ENCODE data around the gene CDK10. TPM values are rescaled to one million over a fixed set of nuclear protein-coding genes. Genes with fewer than 3 reads are reported as not detected.

Gene CDK10
- total RNA-seq, 1 experiment from 2014 or later: 44.5 TPM

DNA sequence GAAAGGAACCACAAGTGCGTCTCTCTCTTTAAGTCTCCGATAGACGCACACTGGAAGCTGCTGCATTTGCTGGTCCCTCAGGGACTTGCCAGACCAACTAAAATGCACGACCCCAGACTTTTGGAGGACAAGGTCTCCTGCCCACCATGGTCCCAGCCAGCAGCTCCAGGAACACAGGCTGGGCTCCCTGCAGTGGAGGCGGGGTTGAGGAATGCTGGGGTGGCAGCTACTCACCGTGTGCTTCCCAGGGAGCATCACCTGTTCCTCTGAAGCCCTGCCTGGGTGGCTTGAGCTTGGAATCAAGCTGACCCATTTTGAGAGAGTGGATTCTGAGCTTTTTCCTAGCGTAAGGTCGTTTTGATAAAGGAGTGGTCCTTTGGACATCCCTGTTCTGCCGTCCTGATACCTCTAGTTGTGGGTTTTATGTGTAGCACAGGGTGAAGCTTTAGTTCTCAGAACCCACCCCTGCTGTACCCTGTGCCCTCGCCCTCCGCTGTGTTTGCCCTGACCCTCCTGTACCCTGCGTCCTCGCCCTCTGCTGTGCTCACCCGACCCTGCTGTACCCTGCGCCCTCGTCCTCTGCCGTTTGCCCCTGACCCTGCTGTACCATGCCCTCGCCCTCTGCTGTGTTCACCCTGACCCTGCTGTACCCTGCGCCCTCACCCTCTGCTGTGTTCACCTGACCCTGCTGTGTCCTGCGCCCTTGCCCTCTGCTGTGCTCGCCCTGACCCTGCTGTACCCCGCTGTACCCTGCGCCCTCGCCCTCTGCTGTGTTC is 45.8 kb downstream of the CDK10 start:
- DNase-seq (ENCODE audit: low read depth): no peak

GRCh38 chr16:89732918-89733242 is 46.4 kb downstream of the CDK10 start:
- DNase-seq (ENCODE audit: low read depth): no peak

DNA sequence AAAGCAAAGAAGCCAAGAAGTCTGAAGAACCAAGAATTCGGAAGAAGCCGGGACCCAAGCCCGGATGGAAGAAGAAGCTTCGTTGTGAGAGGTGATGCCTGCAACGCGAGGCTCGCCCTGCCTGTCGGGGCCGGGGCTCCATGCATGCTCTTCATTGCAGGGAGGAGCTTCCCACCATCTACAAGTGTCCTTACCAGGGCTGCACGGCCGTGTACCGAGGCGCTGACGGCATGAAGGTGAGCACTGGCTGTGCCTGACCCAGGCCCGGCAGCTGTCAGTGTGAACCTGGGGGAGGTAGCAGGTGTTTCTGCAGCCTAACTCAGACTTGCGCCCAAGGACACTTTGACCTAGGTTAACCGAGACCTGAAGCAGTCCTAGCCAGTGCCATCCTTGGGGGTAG is 46.8 kb downstream of the CDK10 start:
- DNase-seq (ENCODE audit: low read depth): no peak

GRCh38 chr16:89733792-89734191 is 47.3 kb downstream of the CDK10 start:
- DNase-seq (ENCODE audit: low read depth): no peak

DNA sequence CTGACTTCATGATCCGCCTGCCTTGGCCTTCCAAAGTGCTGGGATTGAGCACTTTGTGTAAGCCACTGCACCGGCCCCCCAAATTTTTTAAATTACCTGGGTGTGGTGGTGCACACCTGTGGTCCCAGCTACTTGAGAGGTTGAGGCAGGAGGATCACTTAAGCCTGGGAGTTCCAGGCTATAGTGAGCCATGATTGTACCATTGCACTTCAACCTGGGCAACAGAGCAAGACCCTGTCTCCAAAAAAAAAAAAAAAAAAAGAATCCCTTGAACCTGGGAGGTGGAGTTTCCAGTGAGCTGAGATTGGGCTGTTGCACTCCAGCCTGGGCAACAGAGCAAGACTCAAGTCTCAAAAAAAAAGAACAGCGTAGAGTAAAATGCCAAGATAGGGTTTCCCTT is 50.1 kb downstream of the CDK10 start:
- DNase-seq (ENCODE audit: low read depth): no peak

- DNase-seq (ENCODE audit: low read depth): no peak
Measured at GRCh38 chr16:89737341-89738071, 51.0 kb downstream of the CDK10 start.

DNA sequence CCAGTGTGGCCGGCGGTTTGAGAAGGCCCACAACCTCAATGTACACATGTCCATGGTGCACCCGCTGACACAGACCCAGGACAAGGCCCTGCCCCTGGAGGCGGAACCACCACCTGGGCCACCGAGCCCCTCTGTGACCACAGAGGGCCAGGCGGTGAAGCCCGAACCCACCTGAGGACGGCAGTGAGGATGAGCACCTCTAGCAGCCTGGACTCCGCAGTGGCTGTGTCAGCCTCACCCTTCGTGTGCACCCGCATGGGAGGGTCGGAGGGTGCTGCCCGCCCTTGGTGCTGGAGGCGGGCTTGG is 51.5 kb downstream of the CDK10 start:
- DNase-seq (ENCODE audit: low read depth): no peak

DNA sequence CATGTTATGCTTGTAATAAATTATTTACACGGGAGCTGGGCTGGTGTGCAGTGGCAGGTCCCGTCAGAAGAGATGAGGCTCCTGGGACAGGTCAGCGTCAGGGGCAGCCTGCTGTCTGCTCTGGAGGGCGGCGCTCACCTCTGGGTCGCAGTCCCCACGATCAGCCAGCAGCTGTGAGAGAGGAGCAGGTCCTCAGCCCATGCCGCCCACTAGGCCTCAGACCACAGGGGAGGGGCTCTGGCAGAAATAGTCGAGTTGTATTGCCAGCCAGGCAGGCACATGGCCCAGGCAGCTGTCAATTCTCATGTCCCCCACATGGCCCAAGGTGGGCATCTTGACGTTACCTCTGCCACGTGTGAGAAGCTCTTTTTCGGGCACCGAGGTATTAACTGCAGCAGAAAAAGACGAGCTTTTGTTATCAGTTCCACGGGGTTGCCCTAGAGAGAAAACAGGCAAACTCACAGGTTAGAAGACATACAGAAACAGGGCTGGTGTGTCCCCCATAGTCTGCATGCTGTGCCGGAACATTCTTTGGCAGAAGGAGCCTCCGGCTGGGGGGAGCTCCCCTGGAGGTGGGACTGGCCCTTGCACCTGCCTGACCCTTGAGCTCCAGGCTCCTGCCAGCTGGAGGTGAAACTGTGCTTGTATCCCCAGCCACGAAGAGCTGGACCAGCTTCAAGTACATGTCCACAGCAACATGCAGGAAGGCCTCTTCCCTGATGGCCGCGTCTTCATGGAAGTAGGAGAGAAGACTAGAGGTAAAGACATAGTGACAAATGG is 52.2 kb downstream of the CDK10 start:
- DNase-seq (ENCODE audit: low read depth): no peak

GRCh38 chr16:89739383-89739782 is 52.9 kb downstream of the CDK10 start:
- DNase-seq (ENCODE audit: low read depth): no peak

- DNase-seq (ENCODE audit: low read depth): no peak
Measured at GRCh38 chr16:89741342-89742014, 55.0 kb downstream of the CDK10 start.

GRCh38 chr16:89742948-89743347 is 56.5 kb downstream of the CDK10 start:
- DNase-seq (ENCODE audit: low read depth): no peak

DNA sequence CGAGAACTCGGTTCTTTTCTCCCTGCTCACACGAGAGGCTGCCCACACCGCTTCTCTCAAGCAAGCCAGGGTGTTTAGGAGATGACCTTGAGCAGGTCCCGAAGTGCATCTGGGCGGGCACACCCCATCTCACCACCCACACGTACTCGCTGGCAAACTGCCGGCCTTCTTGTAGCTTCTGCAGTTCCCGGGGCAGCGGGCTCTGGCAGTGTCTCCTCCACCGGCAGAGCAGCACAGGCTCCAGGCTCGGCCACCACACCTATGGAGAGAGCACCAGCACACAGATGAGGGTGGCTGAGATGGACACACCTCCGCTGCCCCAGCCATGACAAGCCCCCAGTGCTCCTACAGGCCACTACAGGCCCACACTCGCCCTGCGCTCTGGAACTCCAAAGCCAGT is 58.3 kb downstream of the CDK10 start:
- DNase-seq (ENCODE audit: low read depth): no peak

Other genes with a start within 250 kb of the CDK10 start
- gene ANKRD11, start 196.1 kb upstream of the CDK10 start, total RNA-seq (2014; rRNA removed; shearing (Covaris generic)): 62.6 and 79.1 TPM in 2 replicates
- 98.5 and 101 TPM in 2 replicates for gene SPG7, start 178.3 kb upstream of the CDK10 start, total RNA-seq (2014; rRNA removed; shearing (Covaris generic))
- gene RPL13, start 126.0 kb upstream of the CDK10 start, total RNA-seq (2014; rRNA removed; shearing (Covaris generic)): 4,778 and 6,062 TPM in 2 replicates
- gene CPNE7, start 110.9 kb upstream of the CDK10 start, total RNA-seq (2014; rRNA removed; shearing (Covaris generic)): 0.87 TPM in 1 of 2 replicates, not detected in the other
- not detected in 2 replicates for gene DPEP1, start 73.0 kb upstream of the CDK10 start, total RNA-seq (2014; rRNA removed; shearing (Covaris generic))
- 107 and 120 TPM in 2 replicates for gene CHMP1A, start 29.0 kb upstream of the CDK10 start, total RNA-seq (2014; rRNA removed; shearing (Covaris generic))
- 5.4 and 5.6 TPM in 2 replicates for gene SPATA33, start 28.9 kb upstream of the CDK10 start, total RNA-seq (2014; rRNA removed; shearing (Covaris generic))
- 14.4 and 15.1 TPM in 2 replicates for gene SPATA2L, start 15.0 kb downstream of the CDK10 start, total RNA-seq (2014; rRNA removed; shearing (Covaris generic))
- 13.4 and 16.0 TPM in 2 replicates for gene VPS9D1, start 34.2 kb downstream of the CDK10 start, total RNA-seq (2014; rRNA removed; shearing (Covaris generic))
- 14.8 and 17.6 TPM in 2 replicates for gene ZNF276, start 34.8 kb downstream of the CDK10 start, total RNA-seq (2014; rRNA removed; shearing (Covaris generic))
- gene FANCA, start 130.0 kb downstream of the CDK10 start, total RNA-seq (2014; rRNA removed; shearing (Covaris generic)): 45.4 and 60.1 TPM in 2 replicates
- 1.0 and 2.1 TPM in 2 replicates for gene SPIRE2, start 141.8 kb downstream of the CDK10 start, total RNA-seq (2014; rRNA removed; shearing (Covaris generic))
- gene TCF25, start 186.9 kb downstream of the CDK10 start, total RNA-seq (2014; rRNA removed; shearing (Covaris generic)): 106 and 117 TPM in 2 replicates
- gene MC1R, start 232.2 kb downstream of the CDK10 start, total RNA-seq (2014; rRNA removed; shearing (Covaris generic)): 2.5 and 3.5 TPM in 2 replicates
- 426 and 456 TPM in 2 replicates for gene TUBB3, start 236.7 kb downstream of the CDK10 start, total RNA-seq (2014; rRNA removed; shearing (Covaris generic))

Measured in HT1080 (cell line).